HepG2 (cell line): ENCODE measurements around the gene C1orf21. TPM values are rescaled to one million over a fixed set of nuclear protein-coding genes. Genes with fewer than 3 reads are reported as not detected.

Experiments
- POGZ ChIP-seq: sonication (generic); formaldehyde crosslinking; IDR thresholded peaks from 2 replicates; pipeline ENCODE4 v1.4.0; 2020; ENCODE audit warnings: mild to moderate bottlenecking, missing genetic modification reagents
- POLR2AphosphoS2 ChIP-seq: IDR thresholded peaks from 2 replicates; pipeline ENCODE4 v1.6.1; 2011; ENCODE audit warnings: low read depth, low read length, improper control_type of control experiment
- TEAD3 ChIP-seq: optimal IDR thresholded peaks from 2 replicates; pipeline ENCODE3; 2016; ENCODE audit warnings: borderline replicate concordance
- ZBTB42 ChIP-seq: sonication (generic); formaldehyde crosslinking; IDR thresholded peaks from 2 replicates; pipeline ENCODE4 v1.5.0; 2020; ENCODE audit warnings: mild to moderate bottlenecking, missing genetic modification reagents
- ZNF446 ChIP-seq: sonication (generic); formaldehyde crosslinking; IDR thresholded peaks from 2 replicates; pipeline ENCODE4 v1.5.0; 2020; ENCODE audit warnings: mild to moderate bottlenecking, missing genetic modification reagents
- ZNF629 ChIP-seq: sonication (generic); formaldehyde crosslinking; conservative IDR thresholded peaks from 2 replicates; pipeline ENCODE4 v1.5.0; 2020; ENCODE audit warnings: missing genetic modification reagents
- ZNF841 ChIP-seq: sonication (generic); formaldehyde crosslinking; IDR thresholded peaks from 2 replicates; pipeline ENCODE4 v1.8.1; 2023; ENCODE audit warnings: missing genetic modification reagents, borderline replicate concordance
- polyA plus RNA-seq, 8 experiments: library from polyadenylated mRNA; depleted of rRNA in 3 of 8; stranded (reverse) in 7 of 8; unstranded in 1 of 8; fragments of >200 nt; fragmentation: Illumina TruSeq in 4 of 8; extraction: Trizol in 4 of 8; gene quantifications; 2 replicates each; pipeline versions ENCODE4 v1.2.1 to v1.2.3, GENCODE V29; 2011 to 2016; ENCODE audit warnings: low read depth in 4 of 8, missing spikeins in 1 of 8, mixed read lengths in 1 of 8; ENCODE audit not compliant: insufficient read depth in 1 of 8
- total RNA-seq, 5 experiments: library from RNA; depleted of rRNA; stranded (reverse); fragments of >200 nt; fragmentation: Illumina TruSeq; extraction: Trizol; gene quantifications; 2 replicates each; pipeline ENCODE4 v1.2.3, GENCODE V29; 2016; ENCODE audit warnings: low read depth in 1 of 5
- TF ChIP-seq, protein P1 (sequence below): sonication (generic); formaldehyde crosslinking; IDR thresholded peaks from 2 replicates; pipeline ENCODE4 v1.5.1; 2020; ENCODE audit warnings: mild to moderate bottlenecking, missing genetic modification reagents, moderate library complexity
- TF ChIP-seq, protein P2 (sequence below): fragments of 450-650 bp; IDR thresholded peaks from 2 replicates; pipeline ENCODE4 v1.6.1; 2017; ENCODE audit warnings: mild to moderate bottlenecking

The C1orf21 gene
- total and polyA plus RNA-seq, 2 of the 13 experiments (the other 11 are each of a cell fraction or from before 2014, with no cell fraction given) = not detected

DNA sequence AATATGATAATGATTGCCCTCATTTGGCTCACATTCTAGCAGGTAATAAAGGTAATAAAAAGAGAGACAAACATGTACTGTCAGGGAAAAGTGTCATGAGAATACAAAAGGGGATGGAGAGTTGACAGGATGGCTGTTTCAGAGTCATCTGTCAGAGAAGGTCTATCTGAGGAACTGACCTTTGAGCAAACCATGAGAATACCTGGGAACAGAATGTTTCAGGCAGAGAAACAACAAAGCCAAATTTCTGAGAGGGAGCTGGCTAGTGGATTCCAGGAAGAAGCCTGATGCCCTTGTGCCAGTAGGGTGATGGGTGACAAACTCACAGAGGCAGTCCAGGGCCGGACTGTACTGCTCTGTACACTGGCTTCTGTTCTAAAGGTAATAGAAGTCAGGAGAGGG is 107.2 kb downstream of the C1orf21 start (continued):
- TF ChIP-seq, protein P1, sequence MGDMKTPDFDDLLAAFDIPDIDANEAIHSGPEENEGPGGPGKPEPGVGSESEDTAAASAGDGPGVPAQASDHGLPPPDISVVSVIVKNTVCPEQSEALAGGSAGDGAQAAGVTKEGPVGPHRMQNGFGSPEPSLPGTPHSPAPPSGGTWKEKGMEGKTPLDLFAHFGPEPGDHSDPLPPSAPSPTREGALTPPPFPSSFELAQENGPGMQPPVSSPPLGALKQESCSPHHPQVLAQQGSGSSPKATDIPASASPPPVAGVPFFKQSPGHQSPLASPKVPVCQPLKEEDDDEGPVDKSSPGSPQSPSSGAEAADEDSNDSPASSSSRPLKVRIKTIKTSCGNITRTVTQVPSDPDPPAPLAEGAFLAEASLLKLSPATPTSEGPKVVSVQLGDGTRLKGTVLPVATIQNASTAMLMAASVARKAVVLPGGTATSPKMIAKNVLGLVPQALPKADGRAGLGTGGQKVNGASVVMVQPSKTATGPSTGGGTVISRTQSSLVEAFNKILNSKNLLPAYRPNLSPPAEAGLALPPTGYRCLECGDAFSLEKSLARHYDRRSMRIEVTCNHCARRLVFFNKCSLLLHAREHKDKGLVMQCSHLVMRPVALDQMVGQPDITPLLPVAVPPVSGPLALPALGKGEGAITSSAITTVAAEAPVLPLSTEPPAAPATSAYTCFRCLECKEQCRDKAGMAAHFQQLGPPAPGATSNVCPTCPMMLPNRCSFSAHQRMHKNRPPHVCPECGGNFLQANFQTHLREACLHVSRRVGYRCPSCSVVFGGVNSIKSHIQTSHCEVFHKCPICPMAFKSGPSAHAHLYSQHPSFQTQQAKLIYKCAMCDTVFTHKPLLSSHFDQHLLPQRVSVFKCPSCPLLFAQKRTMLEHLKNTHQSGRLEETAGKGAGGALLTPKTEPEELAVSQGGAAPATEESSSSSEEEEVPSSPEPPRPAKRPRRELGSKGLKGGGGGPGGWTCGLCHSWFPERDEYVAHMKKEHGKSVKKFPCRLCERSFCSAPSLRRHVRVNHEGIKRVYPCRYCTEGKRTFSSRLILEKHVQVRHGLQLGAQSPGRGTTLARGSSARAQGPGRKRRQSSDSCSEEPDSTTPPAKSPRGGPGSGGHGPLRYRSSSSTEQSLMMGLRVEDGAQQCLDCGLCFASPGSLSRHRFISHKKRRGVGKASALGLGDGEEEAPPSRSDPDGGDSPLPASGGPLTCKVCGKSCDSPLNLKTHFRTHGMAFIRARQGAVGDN (CRISPR knock-in tag) = no peak
- no peak for TF ChIP-seq POLR2AphosphoS2
- TF ChIP-seq, protein P2, sequence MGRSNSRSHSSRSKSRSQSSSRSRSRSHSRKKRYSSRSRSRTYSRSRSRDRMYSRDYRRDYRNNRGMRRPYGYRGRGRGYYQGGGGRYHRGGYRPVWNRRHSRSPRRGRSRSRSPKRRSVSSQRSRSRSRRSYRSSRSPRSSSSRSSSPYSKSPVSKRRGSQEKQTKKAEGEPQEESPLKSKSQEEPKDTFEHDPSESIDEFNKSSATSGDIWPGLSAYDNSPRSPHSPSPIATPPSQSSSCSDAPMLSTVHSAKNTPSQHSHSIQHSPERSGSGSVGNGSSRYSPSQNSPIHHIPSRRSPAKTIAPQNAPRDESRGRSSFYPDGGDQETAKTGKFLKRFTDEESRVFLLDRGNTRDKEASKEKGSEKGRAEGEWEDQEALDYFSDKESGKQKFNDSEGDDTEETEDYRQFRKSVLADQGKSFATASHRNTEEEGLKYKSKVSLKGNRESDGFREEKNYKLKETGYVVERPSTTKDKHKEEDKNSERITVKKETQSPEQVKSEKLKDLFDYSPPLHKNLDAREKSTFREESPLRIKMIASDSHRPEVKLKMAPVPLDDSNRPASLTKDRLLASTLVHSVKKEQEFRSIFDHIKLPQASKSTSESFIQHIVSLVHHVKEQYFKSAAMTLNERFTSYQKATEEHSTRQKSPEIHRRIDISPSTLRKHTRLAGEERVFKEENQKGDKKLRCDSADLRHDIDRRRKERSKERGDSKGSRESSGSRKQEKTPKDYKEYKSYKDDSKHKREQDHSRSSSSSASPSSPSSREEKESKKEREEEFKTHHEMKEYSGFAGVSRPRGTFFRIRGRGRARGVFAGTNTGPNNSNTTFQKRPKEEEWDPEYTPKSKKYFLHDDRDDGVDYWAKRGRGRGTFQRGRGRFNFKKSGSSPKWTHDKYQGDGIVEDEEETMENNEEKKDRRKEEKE = no peak
- no peak for TF ChIP-seq ZBTB42 (CRISPR knock-in tag)
- TF ChIP-seq ZNF446 (CRISPR knock-in tag) = no peak
- TF ChIP-seq ZNF629 (CRISPR knock-in tag) = no peak
- TF ChIP-seq TEAD3 (CRISPR knock-in tag) = no peak
- no peak for TF ChIP-seq POGZ (CRISPR knock-in tag)
- no peak for TF ChIP-seq ZNF841 (CRISPR knock-in tag)
